Right lobe of liver (tissue), 6 donors: ENCODE results near the gene NAGK. TPM values are rescaled to one million over a fixed set of nuclear protein-coding genes. Genes with fewer than 3 reads are reported as not detected.
"Not testable (repeated sequence)": the region's sequence is repeated elsewhere in the genome, so short reads cannot be mapped to it uniquely, and the experiment has no call there.

Experiments used
- ATAC-seq, 4 donors: fragments of 200-7000 bp; cut with Tn5 transposase; one replicate each; pipeline ENCODE4 v1.9.1; 2020; ENCODE audit warnings: mild to moderate bottlenecking in 4 of 4, moderate library complexity in 4 of 4
- DNase-seq, 3 donors: peaks; one replicate each; pipeline ENCODE4 v3.0.0-alpha.2; 2020
- H3K27ac ChIP-seq, 3 donors: fragments of 200-600 bp; one replicate each; pipeline ENCODE4 v1.8.0; 2022
- H3K27me3 ChIP-seq, 2 donors: fragments of 200-600 bp; one replicate each; pipeline ENCODE4 v1.8.0; 2022
- H3K36me3 ChIP-seq, 4 donors: fragments of 200-600 bp; sonication (generic) in 1 of 4; one replicate each; pipeline versions ENCODE4 v1.5.1 to v1.8.0; 2017 to 2022; ENCODE audit warnings: control low read depth in 1 of 4
- H3K4me1 ChIP-seq, 4 donors: fragments of 200-600 bp; sonication (generic) in 1 of 4; one replicate each; pipeline versions ENCODE4 v1.5.1 to v1.8.0; 2017 to 2022; ENCODE audit warnings: control low read depth in 1 of 4
- H3K4me3 ChIP-seq, 3 donors: fragments of 200-600 bp; one replicate each; pipeline ENCODE4 v1.8.0; 2022
- H3K9me3 ChIP-seq, 4 donors: fragments of 200-600 bp; sonication (generic) in 1 of 4; one replicate each; pipeline versions ENCODE4 v1.5.1 to v1.8.0; 2017 to 2022; ENCODE audit warnings: control low read depth in 1 of 4
- POLR2A ChIP-seq: fragments of 450-650 bp; IDR thresholded peaks from one replicate; pipeline ENCODE4 v1.6.1; 2017; ENCODE audit warnings: antibody characterized with exemption, mild to moderate bottlenecking
- WGBS: methylation state at CpG from one replicate; pipeline ENCODE4 v1.1.6; 2018; ENCODE audit warnings: low coverage, low lambda C conversion rate; ENCODE audit not compliant: insufficient coverage; ENCODE audit errors: missing lambda C conversion rate; 5-methylcytosine and 5-hydroxymethylcytosine counted together
- intact Hi-C, 2 donors: fragments of 100-400 bp; cut with DNase I; formaldehyde crosslinking; loops; one replicate each; pipeline versions ENCODE4 v1.11.2 to v1.14.1; 2022
- total RNA-seq, 6 experiments: library from RNA; depleted of rRNA in 2 of 6; stranded (reverse); fragments of >200 nt in 2 of 6; fragmentation: NEBNext Ultra II Directional in 3 of 6; extraction: Animal tissue kit (Norgen Biotek cat#: 25700) in 3 of 6; gene quantifications; one replicate each; pipeline versions ENCODE4 v1.1.0 to v1.2.4, GENCODE V29; 2016 to 2023
- TF ChIP-seq, protein P1 (sequence below), 4 donors: fragments of 200-600 bp in 3 of 4; fragments of 450-650 bp in 1 of 4; IDR thresholded peaks; one replicate each; pipeline versions ENCODE4 v1.5.1 to v1.8.0; 2016 to 2022; ENCODE audit warnings: antibody characterized with exemption in 4 of 4, mild to moderate bottlenecking in 2 of 4
- donor health status: DM: no; HTN: yes; CAD: no.
- donor health status: DM: no; HTN: no; CAD: no.
- donor health status: DM: no; HTN: no; CAD: no.
- donor health status: DM: no; HTN: yes; CAD: no.
- donor health status: DM: no; HTN: yes; CAD: no.

NAGK gene
- total RNA-seq, 6 experiments from 2014 or later = 17.7 to 51.7 (median 36.1) TPM

DNA sequence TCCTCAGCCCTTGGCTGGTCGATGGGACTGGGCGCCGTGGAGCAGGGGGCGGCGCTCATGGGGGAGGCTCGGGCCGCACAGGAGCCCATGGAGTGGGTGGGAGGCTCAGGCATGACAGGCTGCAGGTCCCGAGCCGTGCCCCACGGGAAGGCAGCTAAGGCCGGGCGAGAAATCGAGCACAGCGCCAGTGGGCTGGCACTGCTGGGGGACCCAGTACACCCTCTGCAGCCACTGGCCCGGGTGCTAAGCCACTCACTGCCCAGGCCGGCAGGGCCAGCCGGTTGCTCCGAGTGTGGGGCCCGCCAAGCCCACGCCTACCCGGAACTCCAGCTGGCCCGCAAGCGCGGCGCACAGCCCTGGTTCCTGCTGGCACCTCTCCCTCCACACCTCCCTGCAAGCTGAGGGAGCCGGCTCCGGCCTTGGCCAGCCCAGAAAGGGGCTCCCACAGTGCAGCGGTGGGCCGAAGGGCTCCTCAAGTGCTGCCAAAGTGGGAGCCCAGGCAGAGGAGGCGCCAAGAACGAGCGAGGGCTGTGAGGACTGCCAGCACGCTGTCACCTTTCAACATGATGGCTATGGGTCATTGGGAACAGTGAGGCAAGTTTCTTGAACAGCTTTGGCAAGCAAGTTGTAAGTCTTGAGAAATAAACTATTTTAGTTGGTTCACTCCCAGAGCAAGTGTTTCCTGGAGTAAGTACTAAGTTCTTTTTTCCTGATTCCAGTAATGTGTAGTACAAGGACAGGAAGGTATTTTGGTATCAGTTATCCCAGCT is 24.2 kb downstream of the NAGK start:
- 87% methylated on average over 4 of the region's 33 CpGs for WGBS
- H3K9me3 ChIP-seq, H3K36me3 ChIP-seq, H3K27me3 ChIP-seq, DNase-seq, H3K27ac ChIP-seq, H3K4me3 ChIP-seq, H3K4me1 ChIP-seq, intact Hi-C loops, ATAC-seq: not testable (repeated sequence)

DNA sequence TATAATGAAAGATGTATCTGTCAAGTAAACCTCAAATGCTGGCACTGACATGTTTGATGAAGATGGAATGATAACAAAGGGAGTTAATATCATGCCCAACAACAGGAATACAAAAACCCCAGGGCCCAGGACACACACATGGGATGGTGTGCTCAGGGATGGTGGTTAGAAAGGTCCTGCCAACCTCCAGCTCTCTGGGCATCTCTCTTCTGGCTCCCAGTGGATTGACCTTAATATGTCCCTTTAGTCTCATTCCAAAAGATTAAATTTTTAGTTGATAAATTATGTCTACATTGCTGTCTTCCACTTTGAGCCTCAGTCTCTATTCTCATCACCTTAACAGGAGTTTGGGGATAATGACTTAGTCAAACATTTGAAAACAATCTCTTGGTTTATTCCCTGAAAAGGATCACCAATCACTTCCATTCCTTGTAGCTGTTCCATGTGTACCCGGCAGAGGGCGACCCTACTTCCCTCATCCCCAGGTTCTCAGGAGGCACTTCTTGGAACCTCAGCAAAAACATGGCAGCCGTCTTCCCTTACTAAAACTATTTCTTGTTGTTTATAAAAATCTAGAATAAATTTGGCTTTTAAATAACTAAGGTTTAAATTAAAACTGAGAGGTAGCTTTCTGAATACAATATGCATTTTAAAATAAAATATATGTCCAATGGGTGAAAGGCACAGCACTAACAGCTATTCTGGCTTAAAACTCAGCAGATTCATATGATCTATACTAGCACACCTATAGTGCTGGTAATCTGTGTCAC is 31.9 kb downstream of the NAGK start:
- no peak for TF ChIP-seq POLR2A
- TF ChIP-seq, protein P1, sequence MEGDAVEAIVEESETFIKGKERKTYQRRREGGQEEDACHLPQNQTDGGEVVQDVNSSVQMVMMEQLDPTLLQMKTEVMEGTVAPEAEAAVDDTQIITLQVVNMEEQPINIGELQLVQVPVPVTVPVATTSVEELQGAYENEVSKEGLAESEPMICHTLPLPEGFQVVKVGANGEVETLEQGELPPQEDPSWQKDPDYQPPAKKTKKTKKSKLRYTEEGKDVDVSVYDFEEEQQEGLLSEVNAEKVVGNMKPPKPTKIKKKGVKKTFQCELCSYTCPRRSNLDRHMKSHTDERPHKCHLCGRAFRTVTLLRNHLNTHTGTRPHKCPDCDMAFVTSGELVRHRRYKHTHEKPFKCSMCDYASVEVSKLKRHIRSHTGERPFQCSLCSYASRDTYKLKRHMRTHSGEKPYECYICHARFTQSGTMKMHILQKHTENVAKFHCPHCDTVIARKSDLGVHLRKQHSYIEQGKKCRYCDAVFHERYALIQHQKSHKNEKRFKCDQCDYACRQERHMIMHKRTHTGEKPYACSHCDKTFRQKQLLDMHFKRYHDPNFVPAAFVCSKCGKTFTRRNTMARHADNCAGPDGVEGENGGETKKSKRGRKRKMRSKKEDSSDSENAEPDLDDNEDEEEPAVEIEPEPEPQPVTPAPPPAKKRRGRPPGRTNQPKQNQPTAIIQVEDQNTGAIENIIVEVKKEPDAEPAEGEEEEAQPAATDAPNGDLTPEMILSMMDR (IDR thresholded peaks at IDR 0.05) = peak; percentile 58 to 80 (median 76)
- H3K9me3 ChIP-seq = no peaks in the 10 kb centered on the region
- no peak overlapping the region for H3K4me3 ChIP-seq
- H3K27me3 ChIP-seq = no peaks in the 10 kb centered on the region
- no peak overlapping the region for H3K27ac ChIP-seq
- H3K36me3 ChIP-seq = no peaks in the 10 kb centered on the region
- DNase-seq = peak; percentile 51 to 68 (median 64)
- H3K4me1 ChIP-seq = no peaks in the 10 kb centered on the region
- ATAC-seq = peak; percentile 91 to 97 (median 96)
- 2% methylated on average over 3 of the region's 3 CpGs for WGBS
- intact Hi-C loops = no loop called here

DNA sequence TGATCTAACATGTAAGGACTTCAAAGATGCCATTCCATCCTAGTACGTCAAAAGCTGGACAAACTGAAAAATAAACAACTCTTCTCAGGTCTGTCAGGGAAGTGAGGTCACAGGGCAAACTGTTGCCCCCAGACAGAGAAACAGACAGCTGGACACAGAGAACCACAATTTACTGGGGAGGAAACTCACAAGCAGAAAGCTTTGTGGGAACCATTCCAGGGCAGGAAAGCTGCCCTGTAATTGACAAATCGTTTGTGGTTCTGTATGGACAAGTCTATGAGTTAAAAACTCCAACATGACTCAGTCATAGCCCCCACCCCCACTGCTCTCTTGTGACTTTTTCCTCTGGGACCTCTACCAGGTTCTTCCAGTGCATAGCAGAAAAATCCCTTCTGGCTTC is 33.2 kb downstream of the NAGK start:
- DNase-seq (no peak), ATAC-seq (no peak)
- WGBS = 33% methylated on average over 2 of the region's 2 CpGs
- Histone ChIP-seq H3K27me3 (no peaks in the 10 kb centered on the region), H3K4me1 (no peaks in the 10 kb centered on the region), H3K36me3 (no peaks in the 10 kb centered on the region), H3K27ac (no peak overlapping the region), H3K4me3 (no peak overlapping the region), H3K9me3 (no peaks in the 10 kb centered on the region)
- intact Hi-C loops = no loop called here
- TF ChIP-seq, protein P1 (IDR thresholded peaks at IDR 0.05) = no peak
- TF ChIP-seq POLR2A = no peak

DNA sequence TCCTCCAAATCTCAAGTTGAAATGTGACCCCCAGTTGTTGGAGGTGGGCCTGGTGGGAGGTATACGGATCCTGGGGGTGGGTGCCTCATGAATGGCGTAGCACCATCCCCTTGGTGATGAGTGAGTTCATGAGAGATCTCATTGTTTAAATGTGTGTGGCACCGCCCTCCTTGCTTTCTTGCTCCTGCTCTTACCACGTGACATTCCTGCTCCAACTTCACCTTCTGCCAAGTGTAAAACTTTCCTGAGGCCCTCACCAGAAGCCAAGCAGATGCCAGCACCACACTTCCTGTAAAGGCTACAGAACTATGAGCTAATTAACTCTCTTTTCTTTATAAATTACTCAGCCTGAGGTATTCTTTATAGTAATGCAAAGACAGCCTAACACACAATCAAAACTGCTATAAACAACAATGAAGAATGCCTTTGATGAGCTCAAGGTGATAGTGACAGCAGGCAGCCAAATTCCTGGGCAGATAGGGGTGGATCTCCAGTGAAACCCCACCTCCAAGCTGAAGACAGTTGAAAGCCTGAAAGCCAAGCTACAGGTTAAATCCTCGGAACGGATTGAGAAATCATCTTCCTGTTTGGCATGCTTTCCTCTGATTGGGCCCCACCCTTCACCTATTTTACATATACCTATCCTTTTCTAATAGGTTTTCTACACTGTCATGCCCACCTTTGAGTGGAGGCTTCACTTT is 34.7 kb downstream of the NAGK start:
- H3K9me3 ChIP-seq = no peaks in the 10 kb centered on the region
- no peak overlapping the region for H3K27ac ChIP-seq
- intact Hi-C loops = no loop called here
- no peaks in the 10 kb centered on the region for H3K36me3 ChIP-seq
- TF ChIP-seq, protein P1 (IDR thresholded peaks at IDR 0.05) = no peak
- no peak for TF ChIP-seq POLR2A
- DNase-seq = no peak
- H3K4me1 ChIP-seq = no peaks in the 10 kb centered on the region
- no peak overlapping the region for H3K4me3 ChIP-seq
- ATAC-seq = no peak
- 33% methylated on average over 4 of the region's 6 CpGs for WGBS
- no peaks in the 10 kb centered on the region for H3K27me3 ChIP-seq
